Stimulated activated CD4-positive, alpha-beta T cell treated with anti-CD3 and anti-CD28 coated beads, Interleukin-4, amount 100 ng/mL, for 1 hour (primary cell): ENCODE measurements around the gene PLEKHA8.

Experiments used
- DNase-seq: peaks from one replicate; pipeline ENCODE4 v3.0.0-alpha.2; 2020

The PLEKHA8 gene

GRCh38 chr7:30148426-30148825 is 120.2 kb downstream of the PLEKHA8 start:
- DNase-seq: no peak

GRCh38 chr7:30148951-30149459 is 120.8 kb downstream of the PLEKHA8 start:
- no peak for DNase-seq

- no peak for DNase-seq
These were observed 121.5 kb downstream of the PLEKHA8 start for GRCh38 chr7:30149640-30150272.

- no peak for DNase-seq
These were observed 122.5 kb downstream of the PLEKHA8 start for GRCh38 chr7:30150711-30151110.

- DNase-seq: no peak
These were observed 125.9 kb downstream of the PLEKHA8 start for GRCh38 chr7:30154111-30154587.

- no peak for DNase-seq
These were observed 127.3 kb downstream of the PLEKHA8 start for GRCh38 chr7:30155481-30155880.

GRCh38 chr7:30157204-30157603 is 129.0 kb downstream of the PLEKHA8 start:
- no peak for DNase-seq

GRCh38 chr7:30159163-30159562 is 131.0 kb downstream of the PLEKHA8 start:
- DNase-seq: no peak

GRCh38 chr7:30159698-30160143 is 131.5 kb downstream of the PLEKHA8 start:
- DNase-seq: no peak

- no peak for DNase-seq
These were observed 132.1 kb downstream of the PLEKHA8 start for GRCh38 chr7:30160329-30160728.

- DNase-seq: no peak
These were observed 133.9 kb downstream of the PLEKHA8 start for GRCh38 chr7:30162133-30162532.

- no peak for DNase-seq
These were observed 134.5 kb downstream of the PLEKHA8 start for GRCh38 chr7:30162622-30163124.

GRCh38 chr7:30163231-30163894 is 135.2 kb downstream of the PLEKHA8 start:
- no peak for DNase-seq

- DNase-seq: no peak
These were observed 136.4 kb downstream of the PLEKHA8 start for GRCh38 chr7:30164567-30164966.

- DNase-seq: no peak
These were observed 137.4 kb downstream of the PLEKHA8 start for GRCh38 chr7:30165590-30165989.

- no peak for DNase-seq
These were observed 138.1 kb downstream of the PLEKHA8 start for GRCh38 chr7:30166155-30166840.

- DNase-seq: no peak
These were observed 138.6 kb downstream of the PLEKHA8 start for GRCh38 chr7:30166841-30167235.

GRCh38 chr7:30167901-30168300 is 139.7 kb downstream of the PLEKHA8 start:
- DNase-seq: no peak

- no peak for DNase-seq
These were observed 140.8 kb downstream of the PLEKHA8 start for GRCh38 chr7:30168835-30169573.

GRCh38 chr7:30169579-30169978 is 141.4 kb downstream of the PLEKHA8 start:
- DNase-seq: no peak

GRCh38 chr7:30170476-30171205 is 142.4 kb downstream of the PLEKHA8 start:
- no peak for DNase-seq
